ENCODE results near the gene PLRG1.

Gene PLRG1

DNA sequence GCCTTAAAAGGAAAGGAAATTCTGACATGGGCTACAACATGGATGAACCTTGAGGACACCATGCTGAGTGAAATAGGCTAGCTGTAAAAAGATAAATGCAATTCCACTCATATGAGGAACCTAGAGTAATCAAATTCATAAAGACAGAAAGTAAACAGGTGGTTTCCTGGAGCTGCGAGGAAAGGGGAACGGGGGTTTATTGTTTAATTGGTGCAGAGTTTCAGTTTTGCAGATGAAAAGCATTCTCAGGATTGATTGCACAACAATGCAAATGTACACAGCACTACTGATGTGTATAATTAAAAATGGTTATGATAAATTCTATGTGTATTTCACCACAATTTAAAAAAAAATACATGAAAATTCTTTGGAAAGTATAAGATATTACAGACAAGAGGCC lies 24.0 kb downstream of the PLRG1 start:
- H3K9me3 ChIP-seq (ENCODE audit: control insufficient read depth, low read length) = no peaks in the 10 kb centered on the region
- DNase-seq = no peak
- no peak overlapping the region for H3K4me3 ChIP-seq (ENCODE audit: insufficient read depth, low read depth, low read length, poor library complexity, severe bottlenecking)
- no peaks in the 10 kb centered on the region for H3K36me3 ChIP-seq (ENCODE audit: control insufficient read depth, insufficient read depth, low read length)
- no peaks in the 10 kb centered on the region for H3K4me1 ChIP-seq (ENCODE audit: control insufficient read depth, insufficient read depth, low read length, poor library complexity, severe bottlenecking)
- H3K27ac ChIP-seq (ENCODE audit: insufficient read depth, low read length, poor library complexity, severe bottlenecking) = no peak overlapping the region
- no peaks in the 10 kb centered on the region for H3K27me3 ChIP-seq (replicated peaks; ENCODE audit: control insufficient read depth, insufficient read depth, low read length, poor library complexity, severe bottlenecking)

DNA sequence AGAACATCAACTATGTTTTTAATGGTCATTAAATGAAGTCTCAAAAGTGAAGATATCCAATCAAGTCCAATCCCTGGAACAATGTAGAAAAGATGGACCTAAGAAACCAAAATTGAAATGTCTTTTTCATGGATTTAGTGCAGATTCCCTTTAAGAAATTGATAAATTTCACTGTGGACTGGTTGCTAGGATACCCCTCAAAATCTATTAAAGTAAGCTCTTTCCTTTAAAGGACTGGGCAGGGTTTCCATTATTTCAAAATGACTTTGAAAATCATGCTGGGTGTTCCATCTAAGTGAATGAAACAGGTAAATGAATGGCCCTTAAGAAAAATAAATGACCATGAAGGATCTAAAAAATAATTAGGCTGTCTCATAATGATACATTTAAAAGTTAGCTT lies 28.6 kb downstream of the PLRG1 start:
- peaks cover 4% of the 10 kb centered on the region for H3K27me3 ChIP-seq (replicated peaks; ENCODE audit: control insufficient read depth, insufficient read depth, low read length, poor library complexity, severe bottlenecking)
- no peaks in the 10 kb centered on the region for H3K4me1 ChIP-seq (ENCODE audit: control insufficient read depth, insufficient read depth, low read length, poor library complexity, severe bottlenecking)
- no peak overlapping the region for H3K4me3 ChIP-seq (ENCODE audit: insufficient read depth, low read depth, low read length, poor library complexity, severe bottlenecking)
- DNase-seq = no peak
- H3K36me3 ChIP-seq (ENCODE audit: control insufficient read depth, insufficient read depth, low read length) = no peaks in the 10 kb centered on the region
- no peak overlapping the region for H3K27ac ChIP-seq (ENCODE audit: insufficient read depth, low read length, poor library complexity, severe bottlenecking)
- H3K9me3 ChIP-seq (ENCODE audit: control insufficient read depth, low read length) = no peaks in the 10 kb centered on the region

DNA sequence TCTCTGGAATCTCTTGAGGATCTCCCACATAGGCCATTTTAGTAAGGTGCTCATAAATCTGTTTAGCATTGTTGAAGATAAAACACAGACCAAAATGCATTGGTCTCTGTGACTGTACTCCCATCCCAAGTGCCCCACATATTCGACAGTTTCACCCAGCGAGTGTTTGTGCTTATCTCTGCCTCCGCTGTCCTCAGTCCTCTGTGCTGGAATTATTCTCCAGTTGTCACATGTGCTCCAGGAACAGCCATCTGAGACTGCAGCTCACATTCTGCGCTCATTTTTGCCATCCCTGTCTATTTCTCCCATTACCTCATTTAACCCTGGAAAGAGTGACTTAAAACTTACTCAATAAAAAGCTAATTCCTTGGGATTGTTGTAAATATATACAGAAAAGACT lies 31.0 kb downstream of the PLRG1 start:
- H3K36me3 ChIP-seq (ENCODE audit: control insufficient read depth, insufficient read depth, low read length) = no peaks in the 10 kb centered on the region
- H3K27me3 ChIP-seq (replicated peaks; ENCODE audit: control insufficient read depth, insufficient read depth, low read length, poor library complexity, severe bottlenecking) = peaks cover 4% of the 10 kb centered on the region
- H3K4me3 ChIP-seq (ENCODE audit: insufficient read depth, low read depth, low read length, poor library complexity, severe bottlenecking) = no peak overlapping the region
- H3K9me3 ChIP-seq (ENCODE audit: control insufficient read depth, low read length) = no peaks in the 10 kb centered on the region
- no peaks in the 10 kb centered on the region for H3K4me1 ChIP-seq (ENCODE audit: control insufficient read depth, insufficient read depth, low read length, poor library complexity, severe bottlenecking)
- no peak for DNase-seq
- H3K27ac ChIP-seq (ENCODE audit: insufficient read depth, low read length, poor library complexity, severe bottlenecking) = no peak overlapping the region

DNA sequence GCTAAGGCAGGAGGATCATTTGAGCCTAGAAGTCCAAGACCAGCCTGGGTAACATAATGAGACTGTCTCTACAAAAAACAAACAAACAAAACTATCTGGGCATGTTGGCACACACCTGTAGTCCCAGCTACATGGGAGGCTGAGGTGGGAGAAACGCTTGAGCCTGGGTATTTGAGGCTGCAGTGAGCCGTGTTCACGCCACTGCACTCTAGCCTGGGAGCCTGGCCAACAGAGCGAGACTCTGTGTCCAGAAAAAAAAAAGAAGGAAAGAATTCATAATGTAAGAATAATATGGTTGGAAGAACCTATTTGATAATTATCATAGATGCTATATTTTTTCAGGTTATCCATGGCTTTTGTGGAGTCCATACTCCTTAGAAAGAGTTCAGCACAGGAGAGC lies 32.6 kb downstream of the PLRG1 start:
- H3K27ac ChIP-seq (ENCODE audit: insufficient read depth, low read length, poor library complexity, severe bottlenecking) = no peak overlapping the region
- H3K27me3 ChIP-seq (replicated peaks; ENCODE audit: control insufficient read depth, insufficient read depth, low read length, poor library complexity, severe bottlenecking) = peaks cover 4% of the 10 kb centered on the region
- DNase-seq = no peak
- no peak overlapping the region for H3K4me3 ChIP-seq (ENCODE audit: insufficient read depth, low read depth, low read length, poor library complexity, severe bottlenecking)
- H3K36me3 ChIP-seq (ENCODE audit: control insufficient read depth, insufficient read depth, low read length) = no peaks in the 10 kb centered on the region
- H3K4me1 ChIP-seq (ENCODE audit: control insufficient read depth, insufficient read depth, low read length, poor library complexity, severe bottlenecking) = no peaks in the 10 kb centered on the region
- no peaks in the 10 kb centered on the region for H3K9me3 ChIP-seq (ENCODE audit: control insufficient read depth, low read length)

DNA sequence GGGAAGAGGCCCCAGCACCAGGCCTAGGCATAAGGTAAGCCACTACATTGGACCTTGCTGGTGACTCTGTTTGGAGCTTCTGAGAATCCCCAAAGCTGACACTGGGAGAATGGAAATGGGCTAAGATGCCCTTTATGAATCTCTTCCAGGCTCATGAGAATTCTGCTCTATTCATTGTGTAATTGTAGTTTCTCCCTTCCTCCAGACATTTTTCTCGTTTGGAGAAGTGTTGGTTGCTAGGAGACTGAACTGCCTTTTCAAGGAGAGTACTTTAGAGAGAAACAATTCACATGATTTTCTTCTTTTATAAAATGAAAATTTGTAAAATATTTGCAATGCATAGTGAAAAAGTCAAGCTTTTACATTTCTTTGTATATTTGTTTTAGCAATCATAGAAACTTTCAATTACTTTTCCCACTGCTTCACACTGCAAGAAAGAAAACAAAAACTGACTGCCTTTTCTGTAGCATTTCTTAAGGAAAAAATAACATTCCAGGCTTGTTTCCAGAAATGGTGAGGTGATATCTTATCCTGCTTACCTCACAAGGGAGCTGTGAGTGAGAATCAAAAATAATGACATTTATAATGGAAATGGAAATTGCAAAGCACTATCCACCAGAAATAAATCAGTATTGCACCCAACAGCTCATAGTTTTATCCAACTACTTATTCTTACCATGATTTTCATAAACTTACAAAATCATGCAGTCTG lies 33.7 kb downstream of the PLRG1 start:
- DNase-seq = no peak
- Histone ChIP-seq H3K4me3 (ENCODE audit: insufficient read depth, low read depth, low read length, poor library complexity, severe bottlenecking) (no peak overlapping the region), H3K27ac (ENCODE audit: insufficient read depth, low read length, poor library complexity, severe bottlenecking) (no peak overlapping the region), H3K27me3 (replicated peaks; ENCODE audit: control insufficient read depth, insufficient read depth, low read length, poor library complexity, severe bottlenecking) (peaks cover 4% of the 10 kb centered on the region), H3K36me3 (ENCODE audit: control insufficient read depth, insufficient read depth, low read length) (no peaks in the 10 kb centered on the region), H3K4me1 (ENCODE audit: control insufficient read depth, insufficient read depth, low read length, poor library complexity, severe bottlenecking) (no peaks in the 10 kb centered on the region), H3K9me3 (ENCODE audit: control insufficient read depth, low read length) (no peaks in the 10 kb centered on the region)

DNA sequence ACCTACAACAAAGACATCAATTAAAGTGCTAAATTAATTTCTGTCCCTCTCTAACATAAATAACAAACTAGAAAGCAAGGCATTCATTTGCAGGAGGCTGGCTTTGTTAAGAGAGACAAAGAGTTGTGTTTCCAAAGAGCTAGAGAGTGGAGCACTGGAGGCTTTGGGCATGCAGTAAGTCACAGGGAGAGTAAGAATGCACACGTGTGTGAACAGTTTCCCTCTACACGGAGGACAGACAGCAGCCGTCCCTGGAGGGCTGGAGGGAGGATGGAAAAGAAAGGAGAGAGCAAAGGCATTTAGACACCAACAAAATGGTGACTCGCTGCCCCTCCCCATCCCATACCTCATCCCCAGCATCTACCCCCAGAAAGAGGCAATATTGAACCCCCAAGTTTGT lies 38.2 kb downstream of the PLRG1 start:
- no peaks in the 10 kb centered on the region for H3K9me3 ChIP-seq (ENCODE audit: control insufficient read depth, low read length)
- no peak overlapping the region for H3K27ac ChIP-seq (ENCODE audit: insufficient read depth, low read length, poor library complexity, severe bottlenecking)
- H3K4me1 ChIP-seq (ENCODE audit: control insufficient read depth, insufficient read depth, low read length, poor library complexity, severe bottlenecking) = no peaks in the 10 kb centered on the region
- DNase-seq = no peak
- H3K36me3 ChIP-seq (ENCODE audit: control insufficient read depth, insufficient read depth, low read length) = no peaks in the 10 kb centered on the region
- H3K27me3 ChIP-seq (replicated peaks; ENCODE audit: control insufficient read depth, insufficient read depth, low read length, poor library complexity, severe bottlenecking) = peaks cover 2% of the 10 kb centered on the region
- no peak overlapping the region for H3K4me3 ChIP-seq (ENCODE audit: insufficient read depth, low read depth, low read length, poor library complexity, severe bottlenecking)

DNA sequence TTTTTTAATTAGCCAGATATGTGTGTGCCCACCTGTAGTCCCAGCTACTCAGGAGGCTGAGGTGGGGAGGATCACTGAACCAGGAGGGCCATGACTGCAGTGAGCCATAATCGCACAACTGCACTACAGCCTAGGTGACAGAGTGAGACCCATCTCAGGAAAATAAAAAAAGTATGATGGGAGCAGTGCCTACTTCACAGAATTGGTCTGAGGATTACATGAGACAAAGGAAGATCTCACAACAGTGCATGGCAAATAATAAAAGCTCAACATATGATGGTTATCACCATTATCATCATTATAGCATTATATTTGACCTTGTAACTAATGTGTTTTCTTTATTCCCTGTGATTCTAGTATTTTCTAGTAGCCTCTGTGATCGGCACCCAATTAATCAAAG lies 38.7 kb downstream of the PLRG1 start:
- DNase-seq = no peak
- Histone ChIP-seq H3K4me1 (ENCODE audit: control insufficient read depth, insufficient read depth, low read length, poor library complexity, severe bottlenecking) (no peaks in the 10 kb centered on the region), H3K4me3 (ENCODE audit: insufficient read depth, low read depth, low read length, poor library complexity, severe bottlenecking) (no peak overlapping the region), H3K27ac (ENCODE audit: insufficient read depth, low read length, poor library complexity, severe bottlenecking) (no peak overlapping the region), H3K36me3 (ENCODE audit: control insufficient read depth, insufficient read depth, low read length) (no peaks in the 10 kb centered on the region), H3K27me3 (replicated peaks; ENCODE audit: control insufficient read depth, insufficient read depth, low read length, poor library complexity, severe bottlenecking) (peaks cover 2% of the 10 kb centered on the region), H3K9me3 (ENCODE audit: control insufficient read depth, low read length) (no peaks in the 10 kb centered on the region)

DNA sequence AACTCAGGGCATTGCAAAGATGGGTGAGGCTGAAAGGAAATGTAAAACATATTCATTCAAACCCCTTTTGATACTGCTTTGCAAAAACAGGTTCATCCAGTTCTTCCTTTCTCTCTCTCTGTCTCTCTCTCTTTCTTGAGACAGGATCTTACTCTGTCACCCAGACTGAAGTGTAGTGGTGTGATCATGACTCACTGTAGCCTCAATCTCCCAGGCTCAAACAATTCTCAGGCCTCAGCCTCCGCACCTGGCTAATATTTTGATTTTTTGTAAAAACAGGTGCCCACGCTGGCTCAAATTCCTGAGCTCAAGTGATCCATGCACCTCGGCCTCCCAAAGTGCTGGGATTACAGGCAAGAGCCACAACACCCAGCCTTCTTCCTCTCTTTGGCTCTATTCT lies 43.0 kb downstream of the PLRG1 start:
- no peak for DNase-seq
- no peak overlapping the region for H3K27ac ChIP-seq (ENCODE audit: insufficient read depth, low read length, poor library complexity, severe bottlenecking)
- no peak overlapping the region for H3K4me3 ChIP-seq (ENCODE audit: insufficient read depth, low read depth, low read length, poor library complexity, severe bottlenecking)
- peaks cover 2% of the 10 kb centered on the region for H3K27me3 ChIP-seq (replicated peaks; ENCODE audit: control insufficient read depth, insufficient read depth, low read length, poor library complexity, severe bottlenecking)
- no peaks in the 10 kb centered on the region for H3K4me1 ChIP-seq (ENCODE audit: control insufficient read depth, insufficient read depth, low read length, poor library complexity, severe bottlenecking)
- no peaks in the 10 kb centered on the region for H3K9me3 ChIP-seq (ENCODE audit: control insufficient read depth, low read length)
- no peaks in the 10 kb centered on the region for H3K36me3 ChIP-seq (ENCODE audit: control insufficient read depth, insufficient read depth, low read length)

DNA sequence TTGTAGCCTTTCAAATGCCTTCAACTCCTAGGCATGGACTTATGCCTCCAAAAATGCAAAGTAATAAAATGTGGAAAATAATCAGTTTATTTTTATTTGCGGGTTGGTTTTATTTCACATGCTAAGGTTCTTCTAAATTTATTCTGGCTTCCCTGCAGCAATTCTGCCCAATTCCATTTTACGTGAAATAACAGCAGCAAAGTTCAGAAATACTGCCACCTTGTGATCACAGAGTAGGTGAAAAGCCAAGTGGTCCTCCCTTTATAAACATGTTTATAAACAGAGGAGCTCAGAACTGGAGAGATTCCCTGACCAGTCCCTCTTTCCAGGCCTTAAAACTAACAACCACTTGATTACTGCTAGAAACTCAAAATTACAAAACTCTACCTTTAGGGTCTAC lies 43.9 kb downstream of the PLRG1 start:
- DNase-seq = no peak
- H3K27me3 ChIP-seq (replicated peaks; ENCODE audit: control insufficient read depth, insufficient read depth, low read length, poor library complexity, severe bottlenecking) = peaks cover 2% of the 10 kb centered on the region
- H3K4me1 ChIP-seq (ENCODE audit: control insufficient read depth, insufficient read depth, low read length, poor library complexity, severe bottlenecking) = no peaks in the 10 kb centered on the region
- no peaks in the 10 kb centered on the region for H3K9me3 ChIP-seq (ENCODE audit: control insufficient read depth, low read length)
- H3K4me3 ChIP-seq (ENCODE audit: insufficient read depth, low read depth, low read length, poor library complexity, severe bottlenecking) = no peak overlapping the region
- H3K36me3 ChIP-seq (ENCODE audit: control insufficient read depth, insufficient read depth, low read length) = no peaks in the 10 kb centered on the region
- no peak overlapping the region for H3K27ac ChIP-seq (ENCODE audit: insufficient read depth, low read length, poor library complexity, severe bottlenecking)

DNA sequence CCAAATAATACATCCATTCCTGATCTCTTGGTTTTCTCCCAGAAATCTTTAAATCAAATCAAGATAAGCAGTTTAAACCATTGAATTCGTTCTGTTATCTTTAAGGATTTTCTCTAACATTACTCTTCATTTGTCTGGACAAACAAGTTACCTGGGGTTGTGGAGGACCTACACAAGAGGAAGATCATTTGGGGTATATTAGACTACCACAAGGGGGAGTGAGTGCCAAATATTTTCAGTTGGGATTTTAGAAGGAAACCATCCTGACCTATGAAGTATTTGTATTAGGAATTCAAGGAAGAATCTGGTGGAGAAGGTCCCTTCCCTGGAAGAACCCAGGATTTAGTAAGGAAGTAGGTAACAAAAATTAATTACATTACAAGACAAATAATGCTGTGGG lies 46.6 kb downstream of the PLRG1 start:
- Histone ChIP-seq H3K27me3 (replicated peaks; ENCODE audit: control insufficient read depth, insufficient read depth, low read length, poor library complexity, severe bottlenecking) (no peaks in the 10 kb centered on the region), H3K27ac (ENCODE audit: insufficient read depth, low read length, poor library complexity, severe bottlenecking) (no peak overlapping the region), H3K9me3 (ENCODE audit: control insufficient read depth, low read length) (no peaks in the 10 kb centered on the region), H3K4me3 (ENCODE audit: insufficient read depth, low read depth, low read length, poor library complexity, severe bottlenecking) (no peak overlapping the region), H3K36me3 (ENCODE audit: control insufficient read depth, insufficient read depth, low read length) (no peaks in the 10 kb centered on the region), H3K4me1 (ENCODE audit: control insufficient read depth, insufficient read depth, low read length, poor library complexity, severe bottlenecking) (no peaks in the 10 kb centered on the region)
- no peak for DNase-seq

Measured in effector memory CD4-positive, alpha-beta T cell (primary cell).